Colon (tissue), 2 donors: ENCODE results near the gene STUM.
"Not testable (repeated sequence)": the region's sequence is repeated elsewhere in the genome, so short reads cannot be mapped to it uniquely, and the experiment has no call there.

Experiments
- FAIRE-seq: peaks from 2 replicates; lab custom pipeline; 2012; peaks lifted over from hg19 to GRCh38; lab: Jason Lieb, UNC
- donor health status: control.
- donor health status: control.

Gene STUM

GRCh38 chr1:226604560-226605317 is 56.2 kb downstream of the STUM start:
- FAIRE-seq = no peak

- no peak for FAIRE-seq
Observed at GRCh38 chr1:226605318-226605950, 56.9 kb downstream of the STUM start.

GRCh38 chr1:226606311-226607267 is 58.0 kb downstream of the STUM start:
- FAIRE-seq = no peak

GRCh38 chr1:226607268-226607660 is 58.7 kb downstream of the STUM start:
- no peak for FAIRE-seq

- FAIRE-seq = no peak
Observed at GRCh38 chr1:226607821-226608220, 59.3 kb downstream of the STUM start.

- FAIRE-seq = no peak
Observed at GRCh38 chr1:226608699-226609505, 60.3 kb downstream of the STUM start.

GRCh38 chr1:226609836-226610455 is 61.4 kb downstream of the STUM start:
- no peak for FAIRE-seq

- no peak for FAIRE-seq
Observed at GRCh38 chr1:226610671-226611070, 62.1 kb downstream of the STUM start.

GRCh38 chr1:226611301-226611700 is 62.7 kb downstream of the STUM start:
- no peak for FAIRE-seq

GRCh38 chr1:226611980-226612379 is 63.4 kb downstream of the STUM start:
- not testable (repeated sequence) for FAIRE-seq

- no peak for FAIRE-seq
Observed at GRCh38 chr1:226615876-226616275, 67.3 kb downstream of the STUM start.

GRCh38 chr1:226616636-226617035 is 68.1 kb downstream of the STUM start:
- no peak for FAIRE-seq

- no peak for FAIRE-seq
Observed at GRCh38 chr1:226617109-226617508, 68.5 kb downstream of the STUM start.

GRCh38 chr1:226617719-226618118 is 69.2 kb downstream of the STUM start:
- FAIRE-seq = not testable (repeated sequence)

- FAIRE-seq = no peak
Observed at GRCh38 chr1:226618380-226618779, 69.8 kb downstream of the STUM start.

GRCh38 chr1:226619031-226619430 is 70.5 kb downstream of the STUM start:
- no peak for FAIRE-seq

- no peak for FAIRE-seq
Observed at GRCh38 chr1:226622012-226622411, 73.4 kb downstream of the STUM start.

- no peak for FAIRE-seq
Observed at GRCh38 chr1:226624526-226624925, 76.0 kb downstream of the STUM start.

- FAIRE-seq = no peak
Observed at GRCh38 chr1:226625326-226625725, 76.8 kb downstream of the STUM start.

GRCh38 chr1:226625832-226626576 is 77.4 kb downstream of the STUM start:
- no peak for FAIRE-seq

GRCh38 chr1:226626577-226626956 is 78.0 kb downstream of the STUM start:
- FAIRE-seq = no peak
